Adipocyte (in vitro differentiated cells): ENCODE measurements around the gene NBL1.

Experiments used
- DNase-seq: peaks from one replicate; pipeline ENCODE4 v3.0.0-alpha.2; 2015; ENCODE audit warnings: low read depth
- H3K27me3 ChIP-seq: replicated peaks from 2 replicates; pipeline ENCODE4 v1.7.0; 2013; ENCODE audit warnings: mild to moderate bottlenecking, low read length, moderate library complexity; ENCODE audit not compliant: control insufficient read depth, insufficient read depth
- H3K36me3 ChIP-seq: 2 replicates; pipeline ENCODE4 v1.7.0; 2013; ENCODE audit warnings: low read length, mild to moderate bottlenecking, moderate library complexity; ENCODE audit not compliant: control insufficient read depth, insufficient read depth, severe bottlenecking
- H3K4me1 ChIP-seq: 2 replicates; pipeline ENCODE4 v1.7.0; 2013; ENCODE audit warnings: mild to moderate bottlenecking, low read length, moderate library complexity; ENCODE audit not compliant: control insufficient read depth, insufficient read depth
- H3K4me3 ChIP-seq: 2 replicates; pipeline ENCODE4 v1.7.0; 2013; ENCODE audit warnings: mild to moderate bottlenecking, low read length, moderate library complexity
- H3K9ac ChIP-seq: 2 replicates; pipeline ENCODE4 v1.7.0; 2013; ENCODE audit warnings: mild to moderate bottlenecking, low read length, moderate library complexity
- H3K9me3 ChIP-seq: 2 replicates; pipeline ENCODE4 v1.7.0; 2013; ENCODE audit warnings: mild to moderate bottlenecking, low read length, moderate library complexity; ENCODE audit not compliant: control insufficient read depth

Gene NBL1

GRCh38 chr1:19643602-19644394 is at the start of gene NBL1:
NBL1 (plus strand) TSS chr1:19644311; CDS start chr1:19655031, 10,720 bp downstream.
- Histone ChIP-seq H3K9ac (peak within 1 kb of the TSS; percentile 97), H3K36me3 (no peaks in the 10 kb centered on the region), H3K9me3 (no peaks in the 10 kb centered on the region), H3K4me3 (peak within 1 kb of the TSS; percentile 94), H3K27me3 (no peaks in the 10 kb centered on the region), H3K4me1 (peaks cover 28% of the 10 kb centered on the region)
- DNase-seq: peak; percentile 88

- H3K9ac ChIP-seq: peak overlapping the region; percentile 97
- no peak for DNase-seq
- no peaks in the 10 kb centered on the region for H3K36me3 ChIP-seq
Measured at GRCh38 chr1:19596065-19596713, 47.9 kb upstream of the NBL1 start.

GRCh38 chr1:19596714-19597495 is 47.2 kb upstream of the NBL1 start:
- peaks cover 26% of the 10 kb centered on the region for H3K4me1 ChIP-seq
- no peaks in the 10 kb centered on the region for H3K9me3 ChIP-seq
- peak; percentile 100 for DNase-seq
- no peaks in the 10 kb centered on the region for H3K36me3 ChIP-seq
- H3K9ac ChIP-seq: peak overlapping the region; percentile 97
- H3K27me3 ChIP-seq: no peaks in the 10 kb centered on the region
- H3K4me3 ChIP-seq: peak overlapping the region; percentile 82

More at GRCh38 chr1:19596065-19596713, 47.9 kb upstream of the NBL1 start:
- peaks cover 26% of the 10 kb centered on the region for H3K4me1 ChIP-seq
- H3K4me3 ChIP-seq: peak overlapping the region; percentile 82
- H3K27me3 ChIP-seq: no peaks in the 10 kb centered on the region
- no peaks in the 10 kb centered on the region for H3K9me3 ChIP-seq

- Histone ChIP-seq H3K36me3 (no peaks in the 10 kb centered on the region), H3K9me3 (no peaks in the 10 kb centered on the region), H3K27me3 (no peaks in the 10 kb centered on the region), H3K4me3 (peak overlapping the region; percentile 82), H3K4me1 (peaks cover 26% of the 10 kb centered on the region), H3K9ac (peak overlapping the region; percentile 97)
- DNase-seq: peak; percentile 63
Measured at GRCh38 chr1:19597496-19598309, 46.4 kb upstream of the NBL1 start.

- Histone ChIP-seq H3K9ac (no peak overlapping the region), H3K4me1 (peaks cover 26% of the 10 kb centered on the region), H3K4me3 (no peak overlapping the region), H3K27me3 (no peaks in the 10 kb centered on the region), H3K9me3 (no peaks in the 10 kb centered on the region), H3K36me3 (no peaks in the 10 kb centered on the region)
- DNase-seq: no peak
Measured at GRCh38 chr1:19599810-19600209, 44.3 kb upstream of the NBL1 start.

GRCh38 chr1:19602486-19602885 is 41.6 kb upstream of the NBL1 start:
- H3K36me3 ChIP-seq: no peaks in the 10 kb centered on the region
- no peak overlapping the region for H3K9ac ChIP-seq
- no peaks in the 10 kb centered on the region for H3K9me3 ChIP-seq
- H3K4me1 ChIP-seq: peaks cover 41% of the 10 kb centered on the region
- no peaks in the 10 kb centered on the region for H3K27me3 ChIP-seq
- no peak overlapping the region for H3K4me3 ChIP-seq
- no peak for DNase-seq

- no peaks in the 10 kb centered on the region for H3K9me3 ChIP-seq
- H3K4me1 ChIP-seq: peaks cover 24% of the 10 kb centered on the region
- H3K4me3 ChIP-seq: no peak overlapping the region
- H3K27me3 ChIP-seq: no peaks in the 10 kb centered on the region
- DNase-seq: peak; percentile 27
- no peak overlapping the region for H3K9ac ChIP-seq
- no peaks in the 10 kb centered on the region for H3K36me3 ChIP-seq
Measured at GRCh38 chr1:19605967-19606366, 38.1 kb upstream of the NBL1 start.

GRCh38 chr1:19606817-19607642 is 37.1 kb upstream of the NBL1 start:
- H3K27me3 ChIP-seq: no peaks in the 10 kb centered on the region
- H3K4me1 ChIP-seq: peaks cover 24% of the 10 kb centered on the region
- no peaks in the 10 kb centered on the region for H3K36me3 ChIP-seq
- H3K9me3 ChIP-seq: no peaks in the 10 kb centered on the region
- peak; percentile 54 for DNase-seq
- no peak overlapping the region for H3K4me3 ChIP-seq
- peak overlapping the region; percentile 47 for H3K9ac ChIP-seq

- Histone ChIP-seq H3K36me3 (no peaks in the 10 kb centered on the region), H3K4me1 (peaks cover 24% of the 10 kb centered on the region), H3K9ac (no peak overlapping the region), H3K9me3 (no peaks in the 10 kb centered on the region), H3K27me3 (no peaks in the 10 kb centered on the region), H3K4me3 (no peak overlapping the region)
- DNase-seq: no peak
Measured at GRCh38 chr1:19608232-19608631, 35.9 kb upstream of the NBL1 start.
